WI38 (cell line): ENCODE results near the gene FLVCR2.

ENCODE experiments used
- H3K4me3 ChIP-seq: 2 replicates; pipeline ENCODE4 v1.5.1; 2011; ENCODE audit warnings: low read depth, mild to moderate bottlenecking, control low read depth, low read length
- CTCF ChIP-seq: IDR thresholded peaks from 2 replicates; pipeline ENCODE4 v1.5.1; 2012; ENCODE audit warnings: low read depth, mild to moderate bottlenecking, control low read depth, low read length

Gene FLVCR2

GRCh38 chr14:75539162-75539560 lies 39.3 kb upstream of the FLVCR2 start:
- TF ChIP-seq CTCF, result no peak
- H3K4me3 ChIP-seq, result no peak overlapping the region

GRCh38 chr14:75539561-75540478 lies 38.6 kb upstream of the FLVCR2 start:
- H3K4me3 ChIP-seq, result no peak overlapping the region

GRCh38 chr14:75540479-75540851 lies 38.0 kb upstream of the FLVCR2 start:
- H3K4me3 ChIP-seq, result no peak overlapping the region

More at GRCh38 chr14:75539561-75540478, 38.6 kb upstream of the FLVCR2 start:
- TF ChIP-seq CTCF, result no peak

GRCh38 chr14:75542588-75543091 lies 35.8 kb upstream of the FLVCR2 start:
- H3K4me3 ChIP-seq, result no peak overlapping the region
- no peak for TF ChIP-seq CTCF

More at GRCh38 chr14:75540479-75540851, 38.0 kb upstream of the FLVCR2 start:
- no peak for TF ChIP-seq CTCF

GRCh38 chr14:75543253-75543652 lies 35.2 kb upstream of the FLVCR2 start:
- no peak for TF ChIP-seq CTCF
- no peak overlapping the region for H3K4me3 ChIP-seq

- no peak for TF ChIP-seq CTCF
- no peak overlapping the region for H3K4me3 ChIP-seq
These were observed 34.6 kb upstream of the FLVCR2 start for GRCh38 chr14:75543786-75544185.

GRCh38 chr14:75545907-75546306 lies 32.5 kb upstream of the FLVCR2 start:
- H3K4me3 ChIP-seq, result no peak overlapping the region
- no peak for TF ChIP-seq CTCF
